B cell (primary cell): ENCODE data around the gene LMTK3.

Experiments
- EZH2 ChIP-seq: IDR thresholded peaks from 2 replicates; pipeline ENCODE4 v1.6.1; 2012; ENCODE audit warnings: borderline replicate concordance, low read depth, mild to moderate bottlenecking, moderate library complexity, low read length; ENCODE audit not compliant: insufficient read depth, poor library complexity, severe bottlenecking
- TF ChIP-seq, protein P1 (sequence below): fragments of 200-600 bp; IDR thresholded peaks from one replicate; pipeline ENCODE4 v1.8.0; 2022; ENCODE audit warnings: antibody characterized with exemption, mild to moderate bottlenecking

DNA sequence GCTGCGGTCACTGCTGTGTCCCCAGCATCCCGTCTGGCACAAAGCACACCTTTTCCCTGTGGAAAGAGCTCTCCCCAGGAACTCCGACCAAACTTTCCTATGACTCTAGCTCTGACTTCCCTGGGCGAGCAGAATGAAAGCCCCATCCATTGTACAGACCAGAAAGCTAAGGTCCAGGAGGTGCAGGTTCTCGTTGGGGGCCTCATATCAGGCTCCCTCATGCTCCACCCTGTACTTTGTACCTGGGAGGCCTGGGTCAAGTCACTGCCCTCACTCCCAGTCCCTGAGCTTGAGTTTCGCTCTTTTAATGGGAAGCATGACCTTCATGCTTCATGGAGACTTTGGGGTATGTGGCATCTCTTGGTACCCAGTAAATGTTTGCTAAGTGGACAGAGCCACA is 24.1 kb downstream of the LMTK3 start:
- no peak for TF ChIP-seq EZH2
- TF ChIP-seq, protein P1, sequence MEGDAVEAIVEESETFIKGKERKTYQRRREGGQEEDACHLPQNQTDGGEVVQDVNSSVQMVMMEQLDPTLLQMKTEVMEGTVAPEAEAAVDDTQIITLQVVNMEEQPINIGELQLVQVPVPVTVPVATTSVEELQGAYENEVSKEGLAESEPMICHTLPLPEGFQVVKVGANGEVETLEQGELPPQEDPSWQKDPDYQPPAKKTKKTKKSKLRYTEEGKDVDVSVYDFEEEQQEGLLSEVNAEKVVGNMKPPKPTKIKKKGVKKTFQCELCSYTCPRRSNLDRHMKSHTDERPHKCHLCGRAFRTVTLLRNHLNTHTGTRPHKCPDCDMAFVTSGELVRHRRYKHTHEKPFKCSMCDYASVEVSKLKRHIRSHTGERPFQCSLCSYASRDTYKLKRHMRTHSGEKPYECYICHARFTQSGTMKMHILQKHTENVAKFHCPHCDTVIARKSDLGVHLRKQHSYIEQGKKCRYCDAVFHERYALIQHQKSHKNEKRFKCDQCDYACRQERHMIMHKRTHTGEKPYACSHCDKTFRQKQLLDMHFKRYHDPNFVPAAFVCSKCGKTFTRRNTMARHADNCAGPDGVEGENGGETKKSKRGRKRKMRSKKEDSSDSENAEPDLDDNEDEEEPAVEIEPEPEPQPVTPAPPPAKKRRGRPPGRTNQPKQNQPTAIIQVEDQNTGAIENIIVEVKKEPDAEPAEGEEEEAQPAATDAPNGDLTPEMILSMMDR, result no peak
